ENCODE data around the gene THAP3. TPM values are rescaled to one million over a fixed set of nuclear protein-coding genes. Genes with fewer than 3 reads are reported as not detected.

THAP3 gene
- total RNA-seq, 6 donors from 2014 or later, result 7.7 to 26.2 (median 17.3) TPM

- H3K36me3 ChIP-seq, result peaks cover 4 to 60% (median 43%) of the 10 kb centered on the region in 4 donors
These were observed 23.9 kb downstream of the THAP3 start for GRCh38 chr1:6648556-6648955.

GRCh38 chr1:6651909-6652308, 27.2 kb downstream of the THAP3 start:
- H3K4me3 ChIP-seq, result no peak overlapping the region
- WGBS, 2 donors, result 91 to 93% methylated on average over 12 to 15 of the region's 17 CpGs
- ATAC-seq (ENCODE audit: low FRiP score in 2 of 2) (no peak), DNase-seq (no peak)
- no peaks in the 10 kb centered on the region for H3K4me1 ChIP-seq
- no peak overlapping the region for H3K27ac ChIP-seq
- no peaks in the 10 kb centered on the region for H3K27me3 ChIP-seq
- no peaks in the 10 kb centered on the region for H3K9me3 ChIP-seq
- H3K36me3 ChIP-seq, result peaks cover 7 to 41% (median 33%) of the 10 kb centered on the region in 4 donors
- TF ChIP-seq POLR2AphosphoS5 (IDR thresholded peaks at IDR 0.05) (no peak), CTCF (IDR thresholded peaks at IDR 0.05) (no peak), POLR2A (IDR thresholded peaks at IDR 0.05) (no peak), EP300 (IDR thresholded peaks at IDR 0.05) (no peak)

More at GRCh38 chr1:6648556-6648955, 23.9 kb downstream of the THAP3 start:
- DNase-seq (no peak), ATAC-seq (ENCODE audit: low FRiP score in 2 of 2) (no peak)
- no peaks in the 10 kb centered on the region for H3K4me1 ChIP-seq
- no peak overlapping the region for H3K27ac ChIP-seq
- H3K9me3 ChIP-seq, result no peaks in the 10 kb centered on the region
- H3K4me3 ChIP-seq, result no peak overlapping the region
- WGBS, 2 donors, result 90 to 95% methylated on average over 6 of the region's 6 CpGs
- TF ChIP-seq EP300 (IDR thresholded peaks at IDR 0.05) (no peak), POLR2A (IDR thresholded peaks at IDR 0.05) (no peak), CTCF (IDR thresholded peaks at IDR 0.05) (no peak), POLR2AphosphoS5 (IDR thresholded peaks at IDR 0.05) (no peak)
- no peaks in the 10 kb centered on the region for H3K27me3 ChIP-seq

GRCh38 chr1:6652986-6653385, 28.3 kb downstream of the THAP3 start:
- Histone ChIP-seq H3K4me1 (no peaks in the 10 kb centered on the region), H3K27ac (no peak overlapping the region), H3K36me3 (peaks cover 7 to 43% (median 34%) of the 10 kb centered on the region in 4 donors), H3K27me3 (no peaks in the 10 kb centered on the region), H3K4me3 (no peak overlapping the region), H3K9me3 (no peaks in the 10 kb centered on the region)
- ATAC-seq (ENCODE audit: low FRiP score in 2 of 2), result no peak
- WGBS, 2 donors, result 77 to 80% methylated on average over 6 of the region's 6 CpGs
- TF ChIP-seq POLR2AphosphoS5 (IDR thresholded peaks at IDR 0.05), result no peak
- no peak for TF ChIP-seq CTCF (IDR thresholded peaks at IDR 0.05)
- no peak for TF ChIP-seq POLR2A (IDR thresholded peaks at IDR 0.05)
- TF ChIP-seq EP300 (IDR thresholded peaks at IDR 0.05), result no peak
- no peak for DNase-seq

- no peaks in the 10 kb centered on the region for H3K4me1 ChIP-seq
- DNase-seq (no peak), ATAC-seq (ENCODE audit: low FRiP score in 2 of 2) (no peak)
- no peak overlapping the region for H3K27ac ChIP-seq
- peaks cover 7 to 43% (median 34%) of the 10 kb centered on the region in 4 donors for H3K36me3 ChIP-seq
- H3K27me3 ChIP-seq, result no peaks in the 10 kb centered on the region
- H3K9me3 ChIP-seq, result no peaks in the 10 kb centered on the region
- TF ChIP-seq CTCF (IDR thresholded peaks at IDR 0.05) (no peak), POLR2AphosphoS5 (IDR thresholded peaks at IDR 0.05) (no peak), POLR2A (IDR thresholded peaks at IDR 0.05) (no peak), EP300 (IDR thresholded peaks at IDR 0.05) (no peak)
- H3K4me3 ChIP-seq, result no peak overlapping the region
- 92 to 94% methylated on average over 23 of the region's 23 CpGs for WGBS, 2 donors
These were observed 29.0 kb downstream of the THAP3 start for GRCh38 chr1:6653436-6654290.

Measured in upper lobe of left lung (tissue), 6 donors.